Breast epithelium (tissue), 3 donors: ENCODE data around the gene DGKQ.

Experiments used
- POLR2A ChIP-seq: fragments of 450-650 bp; IDR thresholded peaks from one replicate; pipeline ENCODE4 v1.6.1; 2016; ENCODE audit warnings: antibody characterized with exemption, mild to moderate bottlenecking, moderate library complexity
- TF ChIP-seq, protein P1 (sequence below), 3 donors: fragments of 450-650 bp; IDR thresholded peaks; one replicate each; pipeline ENCODE4 v1.5.1; 2016 to 2017; ENCODE audit warnings: antibody characterized with exemption in 3 of 3, mild to moderate bottlenecking in 3 of 3, moderate library complexity in 3 of 3

DNA sequence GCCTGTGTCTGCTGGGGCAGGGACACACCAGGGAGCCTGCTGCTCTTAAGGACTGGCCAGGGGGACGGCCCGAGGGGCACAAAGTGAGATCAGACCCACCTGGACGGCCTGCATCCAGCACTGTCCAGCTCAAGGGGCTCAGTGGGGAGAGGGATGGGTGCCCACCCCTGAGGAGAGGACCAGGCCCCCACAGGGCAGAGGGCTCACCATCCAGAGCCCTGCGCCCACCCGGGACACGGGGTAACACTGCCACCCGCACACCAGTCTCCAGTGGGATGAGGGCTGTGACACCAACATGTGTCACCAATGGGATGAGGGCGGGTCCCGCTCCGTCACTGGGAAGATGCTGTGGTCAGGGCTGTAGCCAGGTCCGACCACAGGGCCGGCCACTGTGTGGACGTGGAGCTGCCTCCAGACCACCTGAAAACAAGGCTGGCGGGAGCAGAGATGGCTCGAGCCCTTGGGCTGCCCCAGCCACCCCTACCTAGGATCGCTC, 13.2 kb downstream of the DGKQ start:
- TF ChIP-seq, protein P1, sequence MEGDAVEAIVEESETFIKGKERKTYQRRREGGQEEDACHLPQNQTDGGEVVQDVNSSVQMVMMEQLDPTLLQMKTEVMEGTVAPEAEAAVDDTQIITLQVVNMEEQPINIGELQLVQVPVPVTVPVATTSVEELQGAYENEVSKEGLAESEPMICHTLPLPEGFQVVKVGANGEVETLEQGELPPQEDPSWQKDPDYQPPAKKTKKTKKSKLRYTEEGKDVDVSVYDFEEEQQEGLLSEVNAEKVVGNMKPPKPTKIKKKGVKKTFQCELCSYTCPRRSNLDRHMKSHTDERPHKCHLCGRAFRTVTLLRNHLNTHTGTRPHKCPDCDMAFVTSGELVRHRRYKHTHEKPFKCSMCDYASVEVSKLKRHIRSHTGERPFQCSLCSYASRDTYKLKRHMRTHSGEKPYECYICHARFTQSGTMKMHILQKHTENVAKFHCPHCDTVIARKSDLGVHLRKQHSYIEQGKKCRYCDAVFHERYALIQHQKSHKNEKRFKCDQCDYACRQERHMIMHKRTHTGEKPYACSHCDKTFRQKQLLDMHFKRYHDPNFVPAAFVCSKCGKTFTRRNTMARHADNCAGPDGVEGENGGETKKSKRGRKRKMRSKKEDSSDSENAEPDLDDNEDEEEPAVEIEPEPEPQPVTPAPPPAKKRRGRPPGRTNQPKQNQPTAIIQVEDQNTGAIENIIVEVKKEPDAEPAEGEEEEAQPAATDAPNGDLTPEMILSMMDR (IDR thresholded peaks at IDR 0.05) = no peak
- no peak for TF ChIP-seq POLR2A
